Sigmoid colon (tissue), 7 donors: ENCODE data around the gene SMARCC1. TPM values are rescaled to one million over a fixed set of nuclear protein-coding genes. Genes with fewer than 3 reads are reported as not detected.
"Not testable (repeated sequence)": the region's sequence is repeated elsewhere in the genome, so short reads cannot be mapped to it uniquely, and the experiment has no call there.

Experiments used
- DNase-seq: peaks from one replicate; pipeline ENCODE4 v3.0.0-alpha.2; 2019
- H3K27ac ChIP-seq, 4 donors: fragments of 200-600 bp; sonication (generic); one replicate each; pipeline ENCODE4 v1.5.1; 2016 to 2019; ENCODE audit warnings: mild to moderate bottlenecking in 1 of 4
- H3K27me3 ChIP-seq, 3 donors: fragments of 200-600 bp; sonication (generic); one replicate each; pipeline ENCODE4 v1.5.1; 2019; ENCODE audit warnings: mild to moderate bottlenecking in 1 of 3
- H3K36me3 ChIP-seq, 4 donors: fragments of 200-600 bp; sonication (generic); one replicate each; pipeline ENCODE4 v1.5.1; 2016 to 2019
- H3K4me1 ChIP-seq, 4 donors: fragments of 200-600 bp; sonication (generic); one replicate each; pipeline ENCODE4 v1.5.1; 2017 to 2019
- H3K4me3 ChIP-seq, 4 donors: fragments of 200-600 bp; sonication (generic); one replicate each; pipeline ENCODE4 v1.5.1; 2017 to 2019; ENCODE audit warnings: mild to moderate bottlenecking in 2 of 4, moderate library complexity in 1 of 4
- H3K9me3 ChIP-seq, 4 donors: fragments of 200-600 bp in 3 of 4; sonication (generic) in 3 of 4; one replicate each; pipeline versions ENCODE4 v1.5.1 to v1.6.1; 2013 to 2019
- EP300 ChIP-seq, 4 donors: sonication (generic); formaldehyde crosslinking; IDR thresholded peaks; one replicate each; pipeline ENCODE4 v1.6.1; 2017; ENCODE audit warnings: antibody characterized with exemption in 4 of 4
- POLR2A ChIP-seq, 2 donors: fragments of 450-650 bp; IDR thresholded peaks; one replicate each; pipeline ENCODE4 v1.6.1; 2016; ENCODE audit warnings: antibody characterized with exemption in 2 of 2, mild to moderate bottlenecking in 2 of 2, moderate library complexity in 2 of 2
- POLR2AphosphoS5 ChIP-seq, 4 donors: sonication (generic); formaldehyde crosslinking; IDR thresholded peaks; one replicate each; pipeline ENCODE4 v1.6.1; 2017; ENCODE audit warnings: antibody characterized with exemption in 4 of 4
- WGBS, 2 donors: extraction: QIAGEN DNeasy Blood & Tissue Kit; methylation state at CpG; one replicate each; pipeline ENCODE4 v1.1.7; 2013; 5-methylcytosine and 5-hydroxymethylcytosine counted together
- intact Hi-C: fragments of 100-400 bp; cut with DNase I; formaldehyde crosslinking; loops from one replicate; pipeline ENCODE4 v1.15.1; 2023
- polyA plus RNA-seq, 3 donors: library from polyadenylated mRNA; stranded (reverse); fragments of 200-250 nt; gene quantifications; one replicate each; pipeline ENCODE4 v1.2.3, GENCODE V29; 2013
- total RNA-seq, 4 donors: library from RNA; depleted of rRNA; stranded (reverse); fragments of >200 nt; gene quantifications; one replicate each; pipeline ENCODE4 v1.1.0, GENCODE V29; 2016
- TF ChIP-seq, protein P1 (sequence below), 4 experiments: fragments of 450-650 bp in 3 of 4; fragments of 200-600 bp in 1 of 4; IDR thresholded peaks; one replicate each; pipeline ENCODE4 v1.5.1; 2016 to 2019; ENCODE audit warnings: antibody characterized with exemption in 4 of 4, mild to moderate bottlenecking in 3 of 4, moderate library complexity in 2 of 4
- donor health status: healthy with polysubstance abuse.
- donor health status: Bipolar disorder and iron deficiency.
- donor health status: healthy.

The SMARCC1 gene
- total RNA-seq, result 10 to 100 TPM; 43.9 to 57.3 (median 47.0) TPM
- polyA plus RNA-seq, result 10 to 100 TPM; 11.1 to 26.6 (median 14.4) TPM

DNA sequence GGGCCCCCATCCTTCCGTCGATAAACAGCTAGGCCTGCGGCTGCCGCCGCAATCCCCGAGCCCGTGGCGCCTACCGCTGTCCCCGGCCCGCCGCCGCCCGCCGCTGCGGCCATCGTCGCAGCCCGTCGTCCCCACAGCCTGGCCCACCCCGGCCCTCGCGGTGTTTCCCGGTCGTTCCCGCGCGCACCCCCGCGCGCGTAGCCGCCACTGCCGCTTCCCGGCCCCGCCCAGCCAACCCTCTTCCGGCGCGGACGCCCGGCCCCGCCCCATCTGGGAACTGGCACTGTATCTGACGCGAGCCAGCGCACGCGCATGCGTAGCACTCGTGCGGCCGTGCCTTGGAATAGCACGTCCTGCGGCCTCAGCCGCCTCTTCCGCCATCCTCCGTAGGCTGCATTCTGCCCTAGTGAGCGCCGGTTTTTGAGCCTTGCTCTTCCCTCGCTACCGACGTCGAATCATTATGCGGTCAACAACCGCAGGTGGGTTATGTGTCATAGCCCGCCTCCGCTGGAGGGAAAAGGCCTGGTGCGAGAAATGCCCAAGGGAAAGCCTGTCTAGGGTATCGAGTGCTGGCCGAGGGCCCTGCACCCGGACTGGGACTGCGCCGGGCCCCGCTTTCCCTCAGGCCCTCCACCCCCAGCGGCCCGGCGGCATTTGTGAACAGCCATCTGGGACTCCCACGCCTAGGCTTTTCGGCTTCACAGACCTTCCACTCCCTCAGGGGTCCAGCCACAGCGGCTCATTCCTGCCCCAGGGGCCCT lies at the start of gene SMARCC1:
Gene SMARCC1 (minus strand): TSS at position 209 of the 761 bp plus-strand sequence. CDS start 96 bp downstream, at position 113.
- Histone ChIP-seq H3K36me3 (no peaks in the 10 kb centered on the region), H3K9me3 (no peaks in the 10 kb centered on the region), H3K4me1 (peaks cover 0 to 41% (median 29%) of the 10 kb centered on the region in 4 donors), H3K4me3 (peak within 1 kb of the TSS; percentile 81 to 99 (median 94)), H3K27ac (peak within 1 kb of the TSS; percentile 94 to 99 (median 96)), H3K27me3 (no peaks in the 10 kb centered on the region)
- TF ChIP-seq POLR2A (IDR thresholded peaks at IDR 0.05), result peak; percentile 92 to 94
- peak in 1 of 4 donors; percentile 69 for TF ChIP-seq EP300 (IDR thresholded peaks at IDR 0.05)
- TF ChIP-seq, protein P1, sequence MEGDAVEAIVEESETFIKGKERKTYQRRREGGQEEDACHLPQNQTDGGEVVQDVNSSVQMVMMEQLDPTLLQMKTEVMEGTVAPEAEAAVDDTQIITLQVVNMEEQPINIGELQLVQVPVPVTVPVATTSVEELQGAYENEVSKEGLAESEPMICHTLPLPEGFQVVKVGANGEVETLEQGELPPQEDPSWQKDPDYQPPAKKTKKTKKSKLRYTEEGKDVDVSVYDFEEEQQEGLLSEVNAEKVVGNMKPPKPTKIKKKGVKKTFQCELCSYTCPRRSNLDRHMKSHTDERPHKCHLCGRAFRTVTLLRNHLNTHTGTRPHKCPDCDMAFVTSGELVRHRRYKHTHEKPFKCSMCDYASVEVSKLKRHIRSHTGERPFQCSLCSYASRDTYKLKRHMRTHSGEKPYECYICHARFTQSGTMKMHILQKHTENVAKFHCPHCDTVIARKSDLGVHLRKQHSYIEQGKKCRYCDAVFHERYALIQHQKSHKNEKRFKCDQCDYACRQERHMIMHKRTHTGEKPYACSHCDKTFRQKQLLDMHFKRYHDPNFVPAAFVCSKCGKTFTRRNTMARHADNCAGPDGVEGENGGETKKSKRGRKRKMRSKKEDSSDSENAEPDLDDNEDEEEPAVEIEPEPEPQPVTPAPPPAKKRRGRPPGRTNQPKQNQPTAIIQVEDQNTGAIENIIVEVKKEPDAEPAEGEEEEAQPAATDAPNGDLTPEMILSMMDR (IDR thresholded peaks at IDR 0.05), result peak in 1 of 4 experiments; percentile 29
- peak; percentile 97 to 99 (median 98) for TF ChIP-seq POLR2AphosphoS5 (IDR thresholded peaks at IDR 0.05)
- 1% methylated on average over 79 of the region's 79 CpGs for WGBS, 2 donors
- peak; percentile 98 for DNase-seq
- intact Hi-C loops, result no loop called here

DNA sequence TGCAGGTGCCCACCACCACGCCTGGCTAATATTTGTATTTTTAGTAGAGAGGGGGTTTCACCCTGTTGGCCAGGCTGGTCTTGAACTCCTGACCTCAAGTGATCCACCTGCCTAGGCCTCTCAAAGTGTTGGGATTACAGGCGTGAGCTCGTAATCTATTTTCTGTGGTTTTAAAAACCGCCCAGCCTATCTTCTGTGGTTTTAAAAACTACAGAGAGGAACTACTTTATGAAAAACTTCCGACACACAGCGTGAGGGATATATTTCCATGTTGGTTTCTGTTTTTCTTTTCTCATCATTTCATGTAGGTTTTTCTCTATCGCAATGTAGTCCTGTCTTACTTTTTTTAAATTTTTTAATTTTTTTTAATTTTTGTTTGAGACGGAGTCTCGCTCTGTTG lies 47.8 kb upstream of the SMARCC1 start:
- H3K27ac ChIP-seq, DNase-seq, intact Hi-C loops, H3K9me3 ChIP-seq, H3K4me3 ChIP-seq, H3K27me3 ChIP-seq: not testable (repeated sequence)
- WGBS, 2 donors, result 70 to 91% methylated on average over 9 of the region's 9 CpGs
- H3K36me3 ChIP-seq, result peaks cover 28 to 74% (median 43%) of the 10 kb centered on the region in 4 donors
- H3K4me1 ChIP-seq, result peaks cover 0 to 22% (median 14%) of the 10 kb centered on the region in 4 donors

DNA sequence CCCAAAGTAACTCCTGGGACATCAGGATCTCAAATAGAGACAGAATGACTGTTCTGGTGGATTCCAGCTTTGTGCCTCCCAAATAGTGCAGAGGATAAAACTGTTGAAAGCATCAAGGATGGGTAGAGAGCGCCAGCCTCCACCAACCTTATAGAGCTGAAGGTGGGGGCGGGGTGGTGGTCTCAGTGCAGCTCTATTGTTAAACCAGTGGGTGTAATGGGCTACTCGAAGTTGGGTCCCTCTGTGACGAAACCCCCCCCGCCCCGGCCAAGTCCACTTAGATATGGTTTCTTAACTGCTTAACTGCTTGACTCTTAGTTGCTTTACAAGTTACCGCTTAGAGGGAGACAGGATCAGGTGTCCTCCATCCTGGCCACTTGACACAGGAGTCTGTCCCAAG lies 43.9 kb upstream of the SMARCC1 start:
- Histone ChIP-seq H3K27ac (peak overlapping the region; percentile 86 to 93 (median 86)), H3K4me1 (peaks cover 0 to 27% (median 19%) of the 10 kb centered on the region in 4 donors), H3K27me3 (no peaks in the 10 kb centered on the region), H3K36me3 (peaks cover 12 to 52% (median 28%) of the 10 kb centered on the region in 4 donors), H3K9me3 (no peaks in the 10 kb centered on the region), H3K4me3 (peak overlapping the region; percentile 81 to 99 (median 93))
- no peak for DNase-seq
- 20 to 33% methylated on average over 7 of the region's 7 CpGs for WGBS, 2 donors
- TF ChIP-seq, protein P1 (IDR thresholded peaks at IDR 0.05), result no peak
- TF ChIP-seq EP300 (IDR thresholded peaks at IDR 0.05), result no peak
- no peak for TF ChIP-seq POLR2AphosphoS5 (IDR thresholded peaks at IDR 0.05)
- no peak for TF ChIP-seq POLR2A (IDR thresholded peaks at IDR 0.05)
- intact Hi-C loops, result no loop called here

DNA sequence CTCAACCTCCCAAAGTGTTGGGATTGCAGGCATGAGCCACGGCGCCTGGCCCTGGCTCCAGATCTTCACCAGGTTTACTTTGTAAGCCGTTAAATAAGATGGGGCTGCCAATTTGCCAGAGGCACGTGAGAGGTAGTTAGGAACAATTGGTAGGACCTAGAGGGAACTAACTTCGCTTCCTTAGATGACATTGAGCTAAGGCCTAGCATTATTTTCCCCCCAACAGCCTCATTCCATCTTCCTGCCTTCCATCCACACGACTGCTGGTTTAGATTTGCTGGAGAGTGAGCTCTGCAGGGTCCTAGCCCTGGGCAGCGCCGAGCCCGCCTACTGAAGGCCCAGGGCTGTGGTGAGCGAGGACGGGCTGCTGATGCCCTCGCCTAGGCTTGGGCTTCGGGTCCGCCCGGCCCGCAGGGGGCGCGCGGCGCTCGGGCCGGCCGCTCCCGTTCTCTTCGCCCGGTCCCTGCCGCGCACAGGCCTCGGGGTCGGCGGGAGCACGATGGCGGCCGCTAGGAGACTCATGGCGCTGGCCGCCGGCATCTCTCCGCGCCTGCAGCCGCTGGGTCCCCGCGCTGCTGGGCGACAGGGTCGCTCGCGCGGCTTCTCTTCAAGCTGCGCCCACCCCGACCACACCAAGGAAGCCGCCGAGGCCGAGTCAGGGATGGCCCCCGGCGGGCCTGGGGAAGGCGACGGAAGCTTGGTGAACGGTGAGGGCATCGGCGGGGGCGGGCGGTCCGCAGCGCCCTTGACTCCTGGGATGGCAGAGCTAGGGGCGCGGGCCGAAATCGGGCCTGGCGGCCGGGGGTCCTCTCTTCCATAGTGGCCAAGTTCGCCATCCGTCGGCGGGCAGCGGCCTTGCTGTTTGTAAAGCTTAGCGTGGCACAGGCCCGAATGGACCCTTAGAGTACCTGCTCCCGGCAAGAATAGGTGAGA lies 43.1 kb upstream of the SMARCC1 start:
- peak; percentile 85 for DNase-seq
- H3K4me3 ChIP-seq, result peak overlapping the region; percentile 81 to 99 (median 93)
- WGBS, 2 donors, result 2 to 3% methylated on average over 77 of the region's 77 CpGs
- peaks cover 0 to 27% (median 19%) of the 10 kb centered on the region in 4 donors for H3K4me1 ChIP-seq
- peak in 1 of 4 donors; percentile 39 for TF ChIP-seq POLR2AphosphoS5 (IDR thresholded peaks at IDR 0.05)
- TF ChIP-seq, protein P1 (IDR thresholded peaks at IDR 0.05), result peak in 3 of 4 experiments; percentile 58 to 93 (median 60)
- no peak for TF ChIP-seq POLR2A (IDR thresholded peaks at IDR 0.05)
- peak in 1 of 4 donors; percentile 22 for TF ChIP-seq EP300 (IDR thresholded peaks at IDR 0.05)
- peaks cover 10 to 52% (median 23%) of the 10 kb centered on the region in 4 donors for H3K36me3 ChIP-seq
- no peaks in the 10 kb centered on the region for H3K9me3 ChIP-seq
- no peaks in the 10 kb centered on the region for H3K27me3 ChIP-seq
- peak overlapping the region; percentile 86 to 93 (median 86) for H3K27ac ChIP-seq
- intact Hi-C loops, result no loop called here
